ENCODE results near the gene CCDC158. TPM values are rescaled to one million over a fixed set of nuclear protein-coding genes. Genes with fewer than 3 reads are reported as not detected.
A peak's percentile ranks its signal among the peaks of the same experiment; 100 is the strongest.

CCDC158 gene
- total RNA-seq, 2 experiments from 2014 or later, result not detected

DNA sequence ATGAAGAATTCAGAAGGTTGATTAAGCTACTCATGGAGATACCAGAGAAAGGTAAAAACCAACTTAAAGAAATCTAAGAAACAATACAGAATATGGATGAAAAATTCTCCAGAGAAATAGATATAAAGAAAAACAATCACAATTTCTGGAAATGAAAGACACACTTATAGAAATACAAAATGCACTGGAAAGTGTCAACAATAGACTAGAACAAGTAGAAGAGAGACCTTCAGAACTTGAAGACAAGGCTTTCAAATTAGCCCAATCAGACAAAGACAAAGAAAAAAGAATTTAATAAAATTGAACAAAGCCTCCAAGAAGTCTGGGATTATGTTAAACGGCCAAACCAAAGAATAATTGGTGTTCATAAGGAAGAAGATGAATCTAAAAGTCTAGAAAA is 104.8 kb downstream of the CCDC158 start:
- ChIA-PET POLR2A (no interaction called here), CTCF (no interaction called here)
- H3K36me3 Mint-ChIP-seq, result peaks cover 7% of the 10 kb centered on the region
- no peak overlapping the region for H3K27ac Mint-ChIP-seq
- peaks cover 10% of the 10 kb centered on the region for H3K27me3 Mint-ChIP-seq
- H3K4me3 Mint-ChIP-seq, result no peak overlapping the region
- peaks cover 29% of the 10 kb centered on the region for H3K9me3 Mint-ChIP-seq
- intact Hi-C loops (cut with micrococcal nuclease), result no loop called here
- H3K4me1 Mint-ChIP-seq (ENCODE audit: low read depth), result no peaks in the 10 kb centered on the region
- no peak for DNase-seq

DNA sequence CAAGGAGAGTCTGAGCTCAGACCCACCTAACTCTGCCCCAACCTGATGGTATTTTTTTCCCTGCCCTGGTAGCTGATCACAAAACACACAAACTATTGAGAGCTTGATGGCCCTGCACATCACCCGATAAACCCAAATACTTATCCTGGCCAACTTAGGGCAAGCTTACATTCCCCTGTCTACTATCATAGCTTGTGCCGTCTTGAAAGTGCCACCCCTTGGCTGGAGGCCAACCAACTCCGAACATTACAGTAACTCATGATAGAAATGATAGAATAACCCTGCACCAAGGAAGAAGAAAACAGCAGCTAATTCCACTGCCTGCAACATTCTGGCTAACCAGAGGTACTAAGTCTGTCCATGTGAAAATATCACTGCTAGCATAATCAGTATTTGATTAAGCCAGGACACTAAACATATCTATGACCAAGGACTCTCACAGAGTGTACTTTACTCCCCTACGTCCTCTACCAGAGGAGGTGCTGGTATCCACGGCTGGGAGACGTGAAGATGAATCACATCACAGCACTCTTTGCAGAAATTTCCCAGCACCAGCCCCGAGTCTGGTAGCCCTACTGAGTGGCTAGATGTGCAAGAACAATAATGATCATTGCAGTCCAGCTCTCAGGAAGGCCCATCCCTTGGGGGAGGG is 105.5 kb downstream of the CCDC158 start:
- intact Hi-C loops (cut with micrococcal nuclease), result no loop called here
- CTCF ChIA-PET, result no interaction called here
- no peak overlapping the region for H3K4me3 Mint-ChIP-seq
- no peaks in the 10 kb centered on the region for H3K4me1 Mint-ChIP-seq (ENCODE audit: low read depth)
- DNase-seq, result no peak
- POLR2A ChIA-PET, result no interaction called here
- no peak overlapping the region for H3K27ac Mint-ChIP-seq
- peaks cover 7% of the 10 kb centered on the region for H3K36me3 Mint-ChIP-seq
- peaks cover 9% of the 10 kb centered on the region for H3K27me3 Mint-ChIP-seq
- H3K9me3 Mint-ChIP-seq, result peaks cover 28% of the 10 kb centered on the region

DNA sequence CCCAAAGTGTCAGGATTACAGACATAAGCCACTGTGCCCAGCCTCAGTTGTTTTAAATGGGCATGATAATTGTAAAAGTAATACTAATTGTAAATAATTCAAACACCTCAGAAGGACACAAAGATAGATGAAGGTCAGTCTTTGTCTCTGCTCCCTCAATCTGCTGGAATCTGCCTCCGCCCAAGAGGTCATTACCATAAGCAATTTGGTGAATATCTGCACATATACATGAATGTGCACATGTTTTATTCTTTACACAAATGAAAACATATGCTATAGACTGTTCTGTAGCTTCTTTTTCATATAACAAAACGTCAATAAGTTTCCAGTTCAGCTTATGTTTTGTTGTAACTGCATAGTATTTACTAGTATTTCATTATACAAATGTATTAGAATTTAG is 107.4 kb downstream of the CCDC158 start:
- intact Hi-C loops (cut with micrococcal nuclease), result no loop called here
- Mint-ChIP-seq H3K27ac (no peak overlapping the region), H3K36me3 (peaks cover 7% of the 10 kb centered on the region), H3K4me1 (ENCODE audit: low read depth) (no peaks in the 10 kb centered on the region), H3K9me3 (peaks cover 21% of the 10 kb centered on the region), H3K4me3 (no peak overlapping the region), H3K27me3 (peaks cover 7% of the 10 kb centered on the region)
- ChIA-PET POLR2A (no interaction called here), CTCF (interaction anchor here (1.0 kb wide), 1 partner anchor 133 kb away, joined by 3 read pairs; no protein-coding TSS in a partner anchor)
- DNase-seq, result no peak

DNA sequence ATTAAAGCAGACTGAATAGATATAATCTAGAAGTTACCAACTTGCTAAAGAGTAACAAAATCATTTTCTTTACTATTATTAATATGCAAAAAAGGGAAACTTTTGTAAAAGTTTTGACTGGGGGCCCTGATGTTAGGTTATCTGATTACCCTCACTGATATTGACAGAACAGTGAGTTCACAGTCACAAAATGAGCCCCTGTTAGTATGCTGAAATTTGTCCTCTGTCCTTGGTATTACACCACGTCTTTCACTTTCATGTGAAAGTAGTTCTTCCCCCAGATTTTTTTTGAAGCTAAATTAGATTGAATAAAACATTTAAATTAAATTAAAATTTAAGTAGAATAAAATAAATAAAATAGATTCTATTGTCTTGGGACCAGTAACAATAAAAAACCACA is 108.5 kb downstream of the CCDC158 start:
- no peak overlapping the region for H3K4me3 Mint-ChIP-seq

DNA sequence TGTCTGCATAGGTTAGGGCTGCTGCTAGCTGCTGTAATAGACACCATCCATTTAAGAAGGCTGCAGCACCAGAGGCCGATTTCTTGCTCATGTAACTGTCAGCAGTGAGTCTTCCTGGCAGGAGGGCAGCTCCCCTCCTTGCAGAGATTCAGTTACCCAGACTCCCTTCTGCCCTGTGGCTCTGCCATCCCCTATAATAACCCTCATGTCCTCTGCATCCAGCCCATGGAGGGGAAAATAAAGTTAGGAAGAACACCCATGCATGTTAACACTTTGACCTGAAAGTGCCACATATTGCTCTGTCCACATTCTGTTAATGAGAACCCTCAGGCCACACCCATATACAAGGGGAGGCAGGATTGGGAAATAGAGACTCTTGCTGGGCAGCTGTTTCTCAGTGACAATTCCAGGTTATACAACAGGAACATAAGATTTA is 109.0 kb downstream of the CCDC158 start:
- no peak for DNase-seq
- H3K9me3 Mint-ChIP-seq, result peaks cover 18% of the 10 kb centered on the region
- H3K4me3 Mint-ChIP-seq, result no peak overlapping the region
- H3K36me3 Mint-ChIP-seq, result peaks cover 7% of the 10 kb centered on the region
- H3K4me1 Mint-ChIP-seq (ENCODE audit: low read depth), result no peaks in the 10 kb centered on the region
- peaks cover 7% of the 10 kb centered on the region for H3K27me3 Mint-ChIP-seq
- CTCF ChIA-PET, result interaction anchor here (0.7 to 0.9 kb wide), 2 partner anchors 10 to 66 kb away, joined by 3 to 4 read pairs; no protein-coding TSS in a partner anchor
- H3K27ac Mint-ChIP-seq, result no peak overlapping the region
- POLR2A ChIA-PET, result no interaction called here
- intact Hi-C loops (cut with micrococcal nuclease), result no loop called here

More for the DNA sequence above, 108.5 kb downstream of the CCDC158 start:
- no peak overlapping the region for H3K27ac Mint-ChIP-seq
- peaks cover 7% of the 10 kb centered on the region for H3K36me3 Mint-ChIP-seq
- CTCF ChIA-PET, result interaction anchor here (0.7 kb wide), 1 partner anchor 11 kb away, joined by 4 read pairs; no protein-coding TSS in a partner anchor
- H3K4me1 Mint-ChIP-seq (ENCODE audit: low read depth), result no peaks in the 10 kb centered on the region
- no peak for DNase-seq
- H3K27me3 Mint-ChIP-seq, result peaks cover 7% of the 10 kb centered on the region
- intact Hi-C loops (cut with micrococcal nuclease), result no loop called here
- H3K9me3 Mint-ChIP-seq, result peaks cover 21% of the 10 kb centered on the region
- POLR2A ChIA-PET, result no interaction called here

DNA sequence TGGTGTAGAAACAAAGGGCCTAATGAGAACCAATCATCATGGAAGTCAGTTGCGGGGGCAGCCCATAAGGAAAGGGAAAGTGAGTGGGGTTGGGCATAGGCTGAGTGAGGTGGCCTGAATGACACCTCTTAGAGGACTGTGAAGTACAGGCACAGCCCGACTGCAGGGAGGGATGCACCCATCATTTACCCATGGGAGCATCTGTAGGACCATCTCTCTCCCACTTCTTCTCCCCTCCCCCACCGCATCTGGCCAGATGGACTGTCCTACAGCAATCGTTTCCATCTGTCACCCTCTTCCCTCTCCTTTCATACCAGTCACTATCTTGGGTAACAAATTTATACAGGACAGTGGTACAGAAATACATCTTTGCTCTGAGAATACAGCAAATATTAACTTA is 110.3 kb downstream of the CCDC158 start:
- no peak overlapping the region for H3K27ac Mint-ChIP-seq
- H3K9me3 Mint-ChIP-seq, result peaks cover 7% of the 10 kb centered on the region
- DNase-seq, result no peak
- peaks cover 4% of the 10 kb centered on the region for H3K27me3 Mint-ChIP-seq
- CTCF ChIA-PET, result interaction anchor here (0.9 kb wide), 1 partner anchor 62 kb away, joined by 3 read pairs; no protein-coding TSS in a partner anchor
- peaks cover 3% of the 10 kb centered on the region for H3K36me3 Mint-ChIP-seq
- POLR2A ChIA-PET, result no interaction called here
- H3K4me1 Mint-ChIP-seq (ENCODE audit: low read depth), result peaks cover 2% of the 10 kb centered on the region
- intact Hi-C loops (cut with micrococcal nuclease), result no loop called here
- no peak overlapping the region for H3K4me3 Mint-ChIP-seq

DNA sequence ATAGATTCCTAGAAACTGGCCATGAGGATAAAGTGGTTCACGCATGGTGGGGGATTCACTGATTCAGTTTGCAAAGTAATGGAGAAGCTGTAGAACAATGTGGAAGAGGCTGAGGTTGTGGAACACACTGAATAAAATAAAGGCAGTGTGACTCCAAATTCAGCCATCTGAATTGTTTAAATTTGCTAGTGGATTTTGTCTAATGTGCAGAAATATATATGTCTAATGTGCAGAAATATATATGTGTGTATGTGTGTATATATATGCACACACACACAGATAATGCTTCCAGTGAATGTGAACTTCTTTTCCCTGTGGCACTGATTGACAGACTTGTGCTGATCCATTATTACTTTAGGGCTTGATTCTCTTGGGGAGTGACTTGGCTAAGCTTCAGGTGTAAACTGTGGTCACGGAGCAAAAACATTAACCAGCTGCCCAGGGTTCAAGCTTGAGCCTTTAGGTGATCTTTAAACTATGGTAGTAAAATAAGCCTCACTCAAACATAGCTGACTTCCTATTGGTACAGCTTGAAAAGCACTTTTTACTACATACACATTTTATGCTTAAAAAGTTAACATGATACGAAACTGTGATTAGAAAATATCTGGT is 110.9 kb downstream of the CCDC158 start:
- no peaks in the 10 kb centered on the region for H3K36me3 Mint-ChIP-seq
- peaks cover 8% of the 10 kb centered on the region for H3K4me1 Mint-ChIP-seq (ENCODE audit: low read depth)
- ChIA-PET POLR2A (no interaction called here), CTCF (interaction anchor here (0.9 kb wide), 1 partner anchor 63 kb away, joined by 3 read pairs; no protein-coding TSS in a partner anchor)
- DNase-seq, result no peak
- no peak overlapping the region for H3K27ac Mint-ChIP-seq
- peaks cover under 1% of the 10 kb centered on the region for H3K9me3 Mint-ChIP-seq
- intact Hi-C loops (cut with micrococcal nuclease), result loop anchor here (5.0 to 10.0 kb wide), 5 partner anchors 58 to 795 kb away; partner anchors contain the start of genes FAM47E, RCHY1, SDAD1 and THAP6
- H3K4me3 Mint-ChIP-seq, result no peak overlapping the region
- H3K27me3 Mint-ChIP-seq, result peaks cover 1% of the 10 kb centered on the region

DNA sequence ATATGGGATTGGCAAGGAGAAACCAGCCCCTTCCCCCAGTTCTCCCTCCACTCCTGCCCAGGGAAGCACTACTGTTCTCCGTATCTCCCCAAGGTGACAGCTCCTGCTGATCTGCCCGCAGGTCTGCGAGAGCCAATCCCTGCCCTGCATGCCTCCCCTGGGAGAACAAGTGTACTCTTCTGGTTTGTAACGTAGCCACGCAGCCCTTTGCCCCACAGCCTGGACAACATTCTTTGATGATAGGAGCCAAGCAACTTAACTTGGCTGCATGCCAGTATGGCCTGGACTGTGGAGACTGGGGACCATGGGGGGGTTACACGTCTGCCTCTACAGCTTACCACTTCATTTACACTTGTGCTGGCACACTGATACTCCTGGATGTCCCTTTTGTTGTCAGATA is 112.4 kb downstream of the CCDC158 start:
- POLR2A ChIA-PET, result no interaction called here

DNA sequence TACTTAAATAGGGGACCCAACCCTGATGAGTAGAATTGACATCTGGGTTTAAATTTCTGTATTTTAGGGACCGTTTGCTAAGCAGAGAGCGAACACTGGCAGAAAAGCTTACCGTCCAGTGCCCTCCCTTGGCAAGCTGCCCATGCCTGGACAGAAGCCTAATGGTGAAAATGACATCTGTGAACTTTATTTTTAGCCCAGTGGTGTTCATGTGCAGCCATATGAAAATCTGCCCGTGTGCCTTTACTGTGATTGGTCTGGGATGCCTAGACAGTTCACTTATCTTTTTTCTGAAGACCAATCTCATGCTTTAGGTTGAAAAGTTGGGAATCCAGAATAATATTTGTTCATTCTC is 113.3 kb downstream of the CCDC158 start:
- POLR2A ChIA-PET, result no interaction called here

More for the DNA sequence above, 112.4 kb downstream of the CCDC158 start:
- no peaks in the 10 kb centered on the region for H3K9me3 Mint-ChIP-seq
- CTCF ChIA-PET, result interaction anchor here (0.9 kb wide), 1 partner anchor 69 kb away, joined by 3 read pairs; no protein-coding TSS in a partner anchor
- no peak overlapping the region for H3K27ac Mint-ChIP-seq
- H3K36me3 Mint-ChIP-seq, result no peaks in the 10 kb centered on the region
- H3K27me3 Mint-ChIP-seq, result no peaks in the 10 kb centered on the region
- peaks cover 13% of the 10 kb centered on the region for H3K4me1 Mint-ChIP-seq (ENCODE audit: low read depth)
- no peak overlapping the region for H3K4me3 Mint-ChIP-seq
- intact Hi-C loops (cut with micrococcal nuclease), result loop anchor here (5.0 to 10.0 kb wide), 5 partner anchors 56 to 794 kb away; partner anchors contain the start of genes FAM47E, RCHY1, SDAD1 and THAP6
- no peak for DNase-seq

DNA sequence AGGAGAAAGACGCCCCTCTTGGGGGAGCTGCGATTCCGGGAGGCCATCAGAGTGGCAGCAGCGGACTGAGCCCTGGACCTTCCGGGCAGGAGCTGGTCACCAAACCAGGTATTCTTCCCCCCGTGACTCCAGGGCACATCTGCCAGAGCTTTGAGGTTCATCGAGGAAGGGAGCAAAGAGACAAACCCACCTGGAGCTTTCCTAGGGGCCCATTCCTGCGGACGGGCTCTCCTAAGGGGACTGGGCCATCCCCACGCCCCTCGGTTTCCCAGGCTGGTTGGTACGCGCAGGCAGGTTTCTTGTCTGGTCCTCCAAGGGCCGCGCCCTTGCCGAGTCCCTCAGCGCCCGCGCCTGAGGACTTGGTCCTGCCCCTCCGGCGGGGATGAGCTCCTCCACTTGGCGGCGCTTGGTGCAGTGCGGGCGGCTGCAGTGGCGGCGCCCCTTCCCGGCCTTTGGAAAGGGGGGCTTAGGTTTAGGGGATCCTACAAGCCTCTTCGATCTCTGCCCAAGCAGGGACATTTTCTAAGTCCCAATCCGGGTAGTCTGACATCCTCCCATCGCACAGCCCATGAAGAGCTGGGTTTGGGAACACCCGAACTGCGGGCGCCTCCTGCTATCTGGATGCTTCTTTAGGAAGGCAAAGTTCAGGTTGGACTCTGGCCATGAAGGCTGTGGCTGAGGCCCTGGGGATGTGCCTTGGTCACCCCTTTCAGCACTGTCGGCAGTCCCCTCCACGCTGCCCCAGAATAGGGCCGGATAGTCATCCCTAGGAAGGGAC is 113.9 kb downstream of the CCDC158 start:
- H3K36me3 Mint-ChIP-seq, result no peaks in the 10 kb centered on the region
- intact Hi-C loops (cut with micrococcal nuclease), result loop anchor here (5.0 to 10.0 kb wide), 5 partner anchors 55 to 792 kb away; partner anchors contain the start of genes FAM47E, RCHY1, SDAD1 and THAP6
- DNase-seq, result peak; percentile 46
- H3K9me3 Mint-ChIP-seq, result no peaks in the 10 kb centered on the region
- ChIA-PET POLR2A (no interaction called here), CTCF (interaction anchor here (0.7 to 2.7 kb wide), 8 partner anchors 27 to 197 kb away, joined by 3 to 23 read pairs (median 6); no protein-coding TSS in a partner anchor)
- H3K27ac Mint-ChIP-seq, result no peak overlapping the region
- H3K27me3 Mint-ChIP-seq, result peaks cover 3% of the 10 kb centered on the region
- H3K4me1 Mint-ChIP-seq (ENCODE audit: low read depth), result peaks cover 21% of the 10 kb centered on the region
- H3K4me3 Mint-ChIP-seq, result peak overlapping the region; percentile 75

More for the DNA sequence above, 113.3 kb downstream of the CCDC158 start:
- intact Hi-C loops (cut with micrococcal nuclease), result loop anchor here (5.0 to 10.0 kb wide), 5 partner anchors 55 to 793 kb away; partner anchors contain the start of genes FAM47E, RCHY1, SDAD1 and THAP6
- H3K36me3 Mint-ChIP-seq, result no peaks in the 10 kb centered on the region
- H3K4me3 Mint-ChIP-seq, result peak overlapping the region; percentile 75
- peaks cover 3% of the 10 kb centered on the region for H3K27me3 Mint-ChIP-seq
- H3K9me3 Mint-ChIP-seq, result no peaks in the 10 kb centered on the region
- no peak for DNase-seq
- CTCF ChIA-PET, result interaction anchor here (0.8 to 2.7 kb wide), 3 partner anchors 62 to 124 kb away, joined by 3 to 23 read pairs (median 6); no protein-coding TSS in a partner anchor
- no peak overlapping the region for H3K27ac Mint-ChIP-seq
- peaks cover 17% of the 10 kb centered on the region for H3K4me1 Mint-ChIP-seq (ENCODE audit: low read depth)

DNA sequence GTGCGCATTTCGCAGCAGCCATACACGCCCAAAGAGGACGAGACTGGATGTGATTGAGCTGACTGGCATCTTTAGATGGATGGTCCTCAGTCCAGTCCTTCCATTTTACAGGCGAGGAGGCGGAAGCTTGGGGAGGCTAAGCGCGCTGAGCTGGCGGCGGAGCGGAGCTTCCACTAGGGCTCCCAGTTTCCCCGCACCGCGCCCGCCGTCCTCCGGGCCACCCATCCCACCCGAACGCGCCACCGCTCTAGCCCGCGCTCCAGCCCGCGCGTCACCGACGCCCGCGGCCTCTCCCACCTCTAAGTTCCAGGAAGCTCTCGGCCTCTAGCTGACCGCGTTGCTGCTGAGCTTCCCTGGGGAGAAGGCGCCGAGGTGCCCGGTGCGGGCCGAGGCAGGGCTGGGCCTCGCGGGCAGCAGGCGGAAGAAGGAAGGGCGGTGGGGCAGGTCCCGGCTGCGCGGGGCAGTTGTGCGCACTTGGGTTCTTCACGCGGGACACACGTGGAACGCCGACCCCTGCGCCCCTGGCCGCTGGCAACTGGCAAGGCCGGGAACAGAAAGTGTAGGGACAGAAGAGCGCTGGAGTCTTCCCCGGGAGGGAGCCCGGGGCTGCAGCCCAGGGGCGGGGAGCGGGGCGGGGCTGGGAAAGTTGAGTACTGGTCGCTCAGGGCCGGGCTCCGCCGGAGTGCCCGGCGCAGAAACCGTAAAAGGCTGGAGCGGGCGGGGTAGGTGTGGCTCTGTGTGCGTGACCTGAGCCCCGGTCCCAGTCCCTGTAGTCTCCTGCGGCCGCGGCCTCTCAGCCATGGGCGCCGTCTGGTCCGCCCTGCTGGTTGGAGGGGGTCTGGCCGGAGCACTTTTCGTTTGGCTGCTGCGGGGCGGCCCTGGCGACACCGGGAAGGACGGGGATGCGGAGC is 114.7 kb downstream of the CCDC158 start, which contains the start of gene STBD1:
Gene STBD1, plus strand, starts transcription at position 763 of the 911 bp plus-strand sequence. Its CDS starts 37 bp downstream, at position 800.
- Mint-ChIP-seq H3K27ac (peak within 1 kb of the TSS; percentile 24), H3K9me3 (no peaks in the 10 kb centered on the region), H3K36me3 (no peaks in the 10 kb centered on the region), H3K4me1 (ENCODE audit: low read depth) (peaks cover 30% of the 10 kb centered on the region), H3K27me3 (peaks cover 3% of the 10 kb centered on the region), H3K4me3 (peak within 1 kb of the TSS; percentile 75)
- POLR2A ChIA-PET, result interaction anchor here (0.5 kb wide), 1 partner anchor 10 kb away, joined by 4 read pairs; no protein-coding TSS in a partner anchor
- CTCF ChIA-PET, result interaction anchor here (0.7 to 2.7 kb wide), 9 partner anchors 26 to 198 kb away, joined by 3 to 23 read pairs (median 5); no protein-coding TSS in a partner anchor
- intact Hi-C loops (cut with micrococcal nuclease), result loop anchor here (2.0 to 10.0 kb wide), 6 partner anchors 49 to 791 kb away; partner anchors contain the start of genes FAM47E, RCHY1, SDAD1 and THAP6
- peak; percentile 46 for DNase-seq
